ENCODE results near the gene DCTPP1.

The DCTPP1 gene

DNA sequence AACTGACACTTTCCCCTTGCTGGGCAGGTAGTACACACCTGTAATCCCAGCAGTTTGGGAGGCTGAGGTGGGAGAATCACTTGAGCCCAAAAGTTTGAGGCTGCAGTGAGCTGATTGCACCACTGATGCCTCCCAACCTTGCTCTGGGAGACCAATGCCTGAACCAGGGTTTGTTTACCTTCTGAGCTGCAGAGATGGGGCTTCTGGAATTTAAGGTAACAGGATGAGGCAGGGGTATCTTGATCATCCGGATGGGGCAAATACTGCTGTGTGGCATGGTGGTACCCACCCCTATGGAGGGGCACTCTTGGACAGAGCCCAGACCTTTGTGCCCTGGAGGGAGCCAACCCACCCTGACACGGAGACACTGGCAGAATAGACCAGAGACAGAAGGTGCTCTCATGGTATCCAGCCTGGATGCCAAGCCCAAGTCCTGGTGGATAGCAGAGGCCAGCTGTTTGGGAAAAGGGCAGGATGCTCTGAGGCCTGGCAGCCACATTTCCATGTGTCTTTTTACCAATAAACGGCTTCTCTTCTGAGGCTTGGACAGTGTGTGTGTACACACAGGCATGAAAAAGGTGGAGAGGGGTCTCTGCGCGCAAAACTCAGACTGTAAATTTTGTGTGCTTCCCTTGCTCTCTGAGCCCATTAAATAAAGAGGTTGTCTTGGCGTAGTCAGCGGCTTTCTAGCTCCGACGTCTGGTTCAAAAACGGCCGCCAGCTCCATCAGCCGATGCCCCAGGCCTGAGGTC lies 30.2 kb downstream of the DCTPP1 start:
- TF ChIP-seq, protein P1, sequence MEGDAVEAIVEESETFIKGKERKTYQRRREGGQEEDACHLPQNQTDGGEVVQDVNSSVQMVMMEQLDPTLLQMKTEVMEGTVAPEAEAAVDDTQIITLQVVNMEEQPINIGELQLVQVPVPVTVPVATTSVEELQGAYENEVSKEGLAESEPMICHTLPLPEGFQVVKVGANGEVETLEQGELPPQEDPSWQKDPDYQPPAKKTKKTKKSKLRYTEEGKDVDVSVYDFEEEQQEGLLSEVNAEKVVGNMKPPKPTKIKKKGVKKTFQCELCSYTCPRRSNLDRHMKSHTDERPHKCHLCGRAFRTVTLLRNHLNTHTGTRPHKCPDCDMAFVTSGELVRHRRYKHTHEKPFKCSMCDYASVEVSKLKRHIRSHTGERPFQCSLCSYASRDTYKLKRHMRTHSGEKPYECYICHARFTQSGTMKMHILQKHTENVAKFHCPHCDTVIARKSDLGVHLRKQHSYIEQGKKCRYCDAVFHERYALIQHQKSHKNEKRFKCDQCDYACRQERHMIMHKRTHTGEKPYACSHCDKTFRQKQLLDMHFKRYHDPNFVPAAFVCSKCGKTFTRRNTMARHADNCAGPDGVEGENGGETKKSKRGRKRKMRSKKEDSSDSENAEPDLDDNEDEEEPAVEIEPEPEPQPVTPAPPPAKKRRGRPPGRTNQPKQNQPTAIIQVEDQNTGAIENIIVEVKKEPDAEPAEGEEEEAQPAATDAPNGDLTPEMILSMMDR (IDR thresholded peaks at IDR 0.05): no peak

DNA sequence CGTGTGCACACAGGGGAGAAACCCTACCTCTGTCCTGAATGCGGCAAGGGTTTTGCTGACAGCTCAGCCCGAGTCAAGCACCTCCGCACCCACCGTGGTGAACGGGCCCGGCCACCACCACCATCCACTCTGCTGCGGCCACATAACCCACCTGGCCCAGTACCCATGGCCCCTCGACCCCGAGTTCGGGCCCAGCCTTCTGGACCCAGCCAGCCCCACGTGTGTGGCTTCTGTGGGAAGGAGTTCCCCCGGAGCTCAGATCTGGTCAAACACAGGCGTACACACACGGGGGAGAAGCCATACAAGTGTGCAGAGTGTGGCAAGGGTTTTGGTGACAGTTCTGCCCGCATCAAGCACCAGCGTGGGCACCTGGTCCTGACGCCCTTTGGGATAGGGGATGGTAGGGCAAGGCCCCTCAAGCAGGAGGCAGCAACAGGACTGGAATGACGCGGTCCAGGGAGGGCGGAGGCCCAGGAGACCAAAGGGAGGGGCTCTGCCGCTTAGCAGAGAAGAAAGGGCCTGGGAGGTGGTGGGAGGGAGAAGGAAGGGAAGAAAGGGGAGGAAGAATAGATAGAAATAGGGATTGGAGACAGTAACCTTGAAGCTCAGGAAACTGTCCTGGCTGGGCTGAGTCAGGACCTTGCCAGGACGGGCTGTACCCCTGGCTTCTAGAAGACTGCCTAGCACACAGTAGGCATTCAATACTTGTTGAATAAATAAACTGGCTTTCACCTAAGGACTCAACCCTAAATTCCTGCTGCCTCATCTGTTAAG lies 31.0 kb downstream of the DCTPP1 start:
- TF ChIP-seq, protein P1 (IDR thresholded peaks at IDR 0.05): no peak

DNA sequence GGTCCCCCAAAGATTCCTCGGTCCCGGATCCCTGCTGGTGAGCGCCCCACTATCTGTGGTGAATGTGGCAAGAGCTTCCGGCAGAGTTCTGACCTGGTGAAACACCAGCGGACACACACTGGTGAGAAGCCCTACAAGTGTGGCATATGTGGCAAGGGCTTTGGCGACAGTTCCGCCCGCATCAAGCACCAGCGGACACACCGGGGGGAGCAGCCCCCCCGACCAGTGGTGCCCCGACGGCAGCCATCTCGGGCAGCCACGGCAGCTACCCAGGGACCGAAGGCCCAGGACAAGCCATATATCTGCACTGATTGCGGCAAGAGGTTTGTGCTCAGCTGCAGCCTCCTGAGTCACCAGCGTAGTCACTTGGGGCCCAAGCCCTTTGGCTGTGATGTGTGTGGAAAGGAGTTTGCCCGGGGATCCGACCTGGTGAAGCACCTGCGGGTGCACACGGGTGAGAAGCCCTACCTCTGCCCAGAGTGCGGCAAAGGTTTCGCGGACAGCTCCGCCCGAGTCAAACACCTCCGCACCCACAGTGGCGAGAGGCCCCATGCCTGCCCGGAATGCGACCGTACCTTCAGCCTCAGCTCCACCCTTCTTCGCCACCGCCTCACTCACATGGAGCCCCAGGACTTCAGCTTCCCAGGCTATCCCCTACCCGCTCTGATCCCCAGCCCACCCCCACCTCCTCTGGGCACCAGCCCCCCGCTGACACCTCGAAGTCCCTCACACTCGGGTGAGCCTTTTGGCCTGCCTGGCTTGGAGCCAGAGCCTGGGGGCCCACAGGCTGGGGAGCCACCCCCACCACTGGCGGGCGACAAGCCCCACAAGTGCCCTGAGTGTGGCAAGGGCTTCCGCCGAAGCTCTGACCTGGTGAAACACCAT lies 31.8 kb downstream of the DCTPP1 start:
- TF ChIP-seq, protein P1 (IDR thresholded peaks at IDR 0.05): no peak

DNA sequence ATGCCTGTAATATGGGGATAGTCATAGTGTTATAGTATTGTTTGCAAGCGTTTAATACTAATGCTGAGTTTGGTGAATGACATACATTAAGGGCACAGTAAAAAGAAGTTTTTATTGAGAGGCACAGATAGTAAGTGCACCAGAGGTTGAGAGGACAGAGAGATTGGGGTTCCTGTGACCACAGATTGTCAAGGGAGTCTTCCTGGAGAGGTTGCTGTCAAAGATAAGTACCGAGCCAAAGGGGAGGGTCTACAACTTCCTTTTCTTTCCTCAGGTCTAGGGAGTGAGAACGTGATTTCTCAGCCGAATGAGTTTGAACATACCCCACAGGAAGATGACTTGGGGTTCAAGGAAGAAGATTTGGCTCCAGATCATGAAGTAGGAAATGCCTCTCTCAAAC lies 32.8 kb downstream of the DCTPP1 start:
- TF ChIP-seq, protein P1 (IDR thresholded peaks at IDR 0.05): no peak

DNA sequence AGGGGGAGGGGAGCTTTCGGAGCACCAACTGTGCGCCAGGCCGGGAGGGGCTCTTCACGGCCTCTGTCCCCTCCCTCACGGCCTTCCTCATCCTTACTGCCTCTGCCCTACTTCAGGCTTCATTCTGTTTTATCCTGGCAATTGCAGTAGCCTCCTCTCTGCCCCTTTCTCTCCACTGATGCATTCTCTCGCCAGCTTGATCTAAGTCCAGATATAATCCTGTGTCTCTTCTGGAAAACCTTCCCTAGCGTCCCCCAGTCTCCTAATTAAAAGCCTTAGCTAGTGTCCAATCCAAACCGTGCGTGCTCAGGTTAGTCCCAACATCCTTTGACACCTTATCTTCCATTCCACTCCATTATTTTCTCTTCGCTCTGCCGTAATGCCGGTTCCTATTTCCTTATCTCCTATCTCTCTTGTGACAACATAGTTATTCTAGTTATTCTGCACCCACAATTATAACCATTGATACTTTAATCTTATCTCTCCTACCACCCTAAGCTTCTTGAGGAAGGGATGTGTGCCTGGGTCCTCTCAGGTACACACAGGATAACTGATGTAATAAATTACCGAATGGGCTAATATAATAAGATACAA lies 33.7 kb downstream of the DCTPP1 start:
- TF ChIP-seq, protein P1 (IDR thresholded peaks at IDR 0.05): no peak

DNA sequence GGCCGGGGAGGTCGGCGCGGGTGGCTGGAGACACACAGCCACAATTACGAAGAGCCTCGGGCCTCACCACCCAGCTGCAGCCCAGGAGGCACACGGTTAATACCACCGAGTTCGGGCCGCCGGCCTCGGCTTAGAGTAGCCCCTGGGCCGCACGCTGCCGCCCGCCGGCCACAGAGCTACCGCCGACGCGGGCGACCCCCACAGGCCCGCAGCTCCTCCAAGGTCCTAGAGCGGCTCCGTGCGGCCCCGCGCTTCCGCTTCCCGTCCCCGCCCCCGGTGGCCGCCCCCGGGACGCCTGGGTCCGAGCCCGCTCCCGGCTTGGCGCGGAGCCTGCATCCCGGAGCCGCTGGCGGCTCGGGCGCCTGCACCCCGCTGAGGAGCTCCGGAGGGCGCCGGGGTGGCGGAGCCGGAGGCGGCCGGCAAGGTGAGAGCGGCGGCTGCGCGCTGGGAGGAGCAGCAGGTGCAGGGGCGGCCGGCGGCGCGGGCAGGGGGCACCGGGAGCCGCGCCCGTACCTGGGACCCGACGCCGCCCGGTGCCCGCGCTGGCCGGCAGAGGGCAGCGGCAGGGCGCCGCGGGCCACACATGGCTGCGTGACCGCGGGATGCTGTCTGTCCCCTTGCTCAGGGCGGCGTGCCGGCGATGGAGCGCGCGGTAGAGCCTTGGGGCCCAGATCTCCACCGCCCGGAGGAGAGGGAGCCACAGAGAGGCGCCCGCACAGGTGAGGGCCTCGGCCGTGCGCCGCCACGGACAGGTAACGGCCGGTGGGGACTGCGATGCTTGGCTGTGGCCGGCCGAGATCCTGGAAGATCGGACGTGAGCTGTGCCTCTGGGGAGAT lies 34.5 kb downstream of the DCTPP1 start, which contains the start of gene ZNF48:
TSS of gene ZNF48 (plus strand) at position 266 of the 837 bp plus-strand sequence. CDS start at position 641, 375 bp downstream.
- TF ChIP-seq, protein P1 (IDR thresholded peaks at IDR 0.05): peak; percentile 76
